Left lung (tissue), 10 donors: ENCODE data around the gene EZH2. TPM values are rescaled to one million over a fixed set of nuclear protein-coding genes. Genes with fewer than 3 reads are reported as not detected.
A peak's percentile ranks its signal among the peaks of the same experiment; 100 is the strongest.

Source experiments
- ATAC-seq: fragments of 200-7000 bp; cut with Tn5 transposase; one replicate; pipeline ENCODE4 v1.9.1; 2020; ENCODE audit warnings: moderate library complexity
- DNase-seq, 4 donors: peaks; one replicate each; pipeline ENCODE4 v3.0.0-alpha.2; 2013 to 2020
- H3K27ac ChIP-seq, 2 donors: fragments of 200-600 bp; sonication (generic) in 1 of 2; one replicate each; pipeline versions ENCODE4 v1.5.0 to v1.8.0; 2020 to 2021
- H3K27me3 ChIP-seq, 2 donors: fragments of 200-600 bp; sonication (generic) in 1 of 2; one replicate each; pipeline versions ENCODE4 v1.5.0 to v1.8.0; 2020 to 2021
- H3K36me3 ChIP-seq, 2 donors: fragments of 200-600 bp; sonication (generic) in 1 of 2; one replicate each; pipeline versions ENCODE4 v1.5.0 to v1.8.0; 2020 to 2021
- H3K4me1 ChIP-seq, 2 donors: fragments of 200-600 bp; one replicate each; pipeline ENCODE4 v1.8.0; 2021
- H3K4me3 ChIP-seq, 2 donors: fragments of 200-600 bp; sonication (generic) in 1 of 2; one replicate each; pipeline versions ENCODE4 v1.5.0 to v1.8.0; 2020 to 2021; ENCODE audit warnings: mild to moderate bottlenecking in 1 of 2
- H3K9me3 ChIP-seq, 2 donors: fragments of 200-600 bp; sonication (generic) in 1 of 2; one replicate each; pipeline versions ENCODE4 v1.5.0 to v1.8.0; 2020 to 2021
- CTCF ChIP-seq, 2 donors: fragments of 200-600 bp; sonication (generic) in 1 of 2; IDR thresholded peaks; one replicate each; pipeline versions ENCODE4 v1.5.0 to v1.8.0; 2021; ENCODE audit warnings: antibody characterized with exemption in 2 of 2
- intact Hi-C, 2 donors: fragments of 100-400 bp; cut with DNase I; formaldehyde crosslinking; loops; one replicate each; pipeline versions ENCODE4 v1.11.2 to v1.14.2; 2022
- polyA plus RNA-seq, 6 donors: library from polyadenylated mRNA; unstranded; fragments of 120-200 nt; gene quantifications; one replicate each; pipeline ENCODE4 v1.2.1, GENCODE V29; 2013; ENCODE audit not compliant: insufficient read length in 6 of 6
- total RNA-seq, 2 donors: library from RNA; stranded (reverse); fragmentation: NEBNext Ultra II Directional; extraction: Animal tissue kit (Norgen Biotek cat#: 25700); gene quantifications; one replicate each; pipeline ENCODE4 v1.2.1, GENCODE V29; 2021
- donor health status: DM: no; HTN: yes; CAD: no.
- donor health status: DM: no; HTN: no; CAD: no.

The EZH2 gene
- total and polyA plus RNA-seq, 8 donors, result 7.2 to 56.3 (median 41.8) TPM

- Histone ChIP-seq H3K9me3 (no peaks in the 10 kb centered on the region), H3K27me3 (no peaks in the 10 kb centered on the region), H3K4me1 (no peaks in the 10 kb centered on the region), H3K27ac (no peak overlapping the region), H3K36me3 (no peaks in the 10 kb centered on the region), H3K4me3 (no peak overlapping the region)
- no peak for ATAC-seq
- no peak for TF ChIP-seq CTCF (IDR thresholded peaks at IDR 0.05)
- DNase-seq, result no peak
- intact Hi-C loops, result no loop called here
Measured at GRCh38 chr7:148919859-148920258, 35.8 kb upstream of the EZH2 start.

GRCh38 chr7:148918058-148918596 lies 34.0 kb upstream of the EZH2 start:
- no peaks in the 10 kb centered on the region for H3K9me3 ChIP-seq
- H3K36me3 ChIP-seq, result no peaks in the 10 kb centered on the region
- no peak for TF ChIP-seq CTCF (IDR thresholded peaks at IDR 0.05)
- H3K27me3 ChIP-seq, result no peaks in the 10 kb centered on the region
- DNase-seq (no peak), ATAC-seq (no peak)
- no peaks in the 10 kb centered on the region for H3K4me1 ChIP-seq
- intact Hi-C loops, result no loop called here
- H3K4me3 ChIP-seq, result no peak overlapping the region
- no peak overlapping the region for H3K27ac ChIP-seq

GRCh38 chr7:148916186-148916585 lies 32.1 kb upstream of the EZH2 start:
- ATAC-seq, result no peak
- no peak for TF ChIP-seq CTCF (IDR thresholded peaks at IDR 0.05)
- peak in 2 of 4 donors; percentile 7 to 12 for DNase-seq

GRCh38 chr7:148915211-148915610 lies 31.1 kb upstream of the EZH2 start:
- intact Hi-C loops, result no loop called here
- H3K36me3 ChIP-seq, result no peaks in the 10 kb centered on the region
- no peaks in the 10 kb centered on the region for H3K27me3 ChIP-seq
- TF ChIP-seq CTCF (IDR thresholded peaks at IDR 0.05), result no peak
- no peak for ATAC-seq
- no peak for DNase-seq
- no peak overlapping the region for H3K27ac ChIP-seq
- no peaks in the 10 kb centered on the region for H3K4me1 ChIP-seq
- H3K4me3 ChIP-seq, result no peak overlapping the region
- H3K9me3 ChIP-seq, result no peaks in the 10 kb centered on the region

More at GRCh38 chr7:148916186-148916585, 32.1 kb upstream of the EZH2 start:
- Histone ChIP-seq H3K36me3 (no peaks in the 10 kb centered on the region), H3K27me3 (no peaks in the 10 kb centered on the region), H3K4me1 (no peaks in the 10 kb centered on the region), H3K4me3 (no peak overlapping the region), H3K9me3 (no peaks in the 10 kb centered on the region), H3K27ac (no peak overlapping the region)
- intact Hi-C loops, result no loop called here

GRCh38 chr7:148914208-148914777 lies 30.2 kb upstream of the EZH2 start:
- ATAC-seq (peak; percentile 87), DNase-seq (no peak)
- Histone ChIP-seq H3K4me3 (no peak overlapping the region), H3K36me3 (no peaks in the 10 kb centered on the region), H3K27me3 (peaks cover 0 to 7% of the 10 kb centered on the region in 2 donors), H3K27ac (no peak overlapping the region), H3K4me1 (no peaks in the 10 kb centered on the region), H3K9me3 (no peaks in the 10 kb centered on the region)
- no peak for TF ChIP-seq CTCF (IDR thresholded peaks at IDR 0.05)
- intact Hi-C loops, result no loop called here
